ENCODE measurements around the gene KRT77. TPM values are rescaled to one million over a fixed set of nuclear protein-coding genes. Genes with fewer than 3 reads are reported as not detected.

The KRT77 gene
- polyA plus RNA-seq, 1 donor from 2014 or later: not detected

GRCh38 chr12:52675301-52675701 lies 28.0 kb downstream of the KRT77 start:
- H3K9me3 ChIP-seq (ENCODE audit: low read length): no peaks in the 10 kb centered on the region
- TF ChIP-seq MXI1 (conservative IDR thresholded peaks at IDR 0.05; ENCODE audit: poor library complexity, severe bottlenecking) (no peak), POLR2AphosphoS5 (IDR thresholded peaks at IDR 0.05) (no peak), EP300 (conservative IDR thresholded peaks at IDR 0.05; ENCODE audit: poor library complexity, severe bottlenecking) (no peak), SMC3 (conservative IDR thresholded peaks at IDR 0.05; ENCODE audit: poor library complexity) (no peak), RAD21 (conservative IDR thresholded peaks at IDR 0.05) (no peak), CTCF (IDR thresholded peaks at IDR 0.05; ENCODE audit: poor library complexity, severe bottlenecking) (no peak)
- no peak overlapping the region for H3K9ac ChIP-seq (ENCODE audit: low read length)
- no peak overlapping the region for H3K4me3 ChIP-seq (ENCODE audit: low read length)
- H3K27me3 ChIP-seq (ENCODE audit: insufficient read depth, low read depth, low read length): no peaks in the 10 kb centered on the region
- no peak overlapping the region for H3K27ac ChIP-seq (ENCODE audit: low read length)
- H3K36me3 ChIP-seq (ENCODE audit: insufficient read depth, low read length): no peaks in the 10 kb centered on the region
- H3K79me2 ChIP-seq (replicated peaks; ENCODE audit: insufficient read depth, low read length): no peaks in the 10 kb centered on the region
- no peaks in the 10 kb centered on the region for H3F3A ChIP-seq (ENCODE audit: insufficient read depth, low read length, poor library complexity, severe bottlenecking)
- H4K20me1 ChIP-seq (ENCODE audit: insufficient read depth): no peaks in the 10 kb centered on the region
- H3K9me2 ChIP-seq (ENCODE audit: insufficient read depth, low read length): no peaks in the 10 kb centered on the region
- no peak overlapping the region for H3K4me2 ChIP-seq (ENCODE audit: low read length)
- H2AFZ ChIP-seq (ENCODE audit: low read depth, low read length): no peak overlapping the region

GRCh38 chr12:52674433-52674775 lies 28.9 kb downstream of the KRT77 start:
- no peaks in the 10 kb centered on the region for H3K9me2 ChIP-seq (ENCODE audit: insufficient read depth, low read length)
- H3K27ac ChIP-seq (ENCODE audit: low read length): no peak overlapping the region
- H4K20me1 ChIP-seq (ENCODE audit: insufficient read depth): no peaks in the 10 kb centered on the region
- no peak overlapping the region for H3K9ac ChIP-seq (ENCODE audit: low read length)
- H3K27me3 ChIP-seq (ENCODE audit: insufficient read depth, low read depth, low read length): no peaks in the 10 kb centered on the region
- H3K4me3 ChIP-seq (ENCODE audit: low read length): no peak overlapping the region
- H2AFZ ChIP-seq (ENCODE audit: low read depth, low read length): no peak overlapping the region
- no peaks in the 10 kb centered on the region for H3K79me2 ChIP-seq (replicated peaks; ENCODE audit: insufficient read depth, low read length)
- H3K4me2 ChIP-seq (ENCODE audit: low read length): no peak overlapping the region
- no peaks in the 10 kb centered on the region for H3K36me3 ChIP-seq (ENCODE audit: insufficient read depth, low read length)
- H3F3A ChIP-seq (ENCODE audit: insufficient read depth, low read length, poor library complexity, severe bottlenecking): no peaks in the 10 kb centered on the region
- no peak for TF ChIP-seq SMC3 (conservative IDR thresholded peaks at IDR 0.05; ENCODE audit: poor library complexity)
- TF ChIP-seq EP300 (conservative IDR thresholded peaks at IDR 0.05; ENCODE audit: poor library complexity, severe bottlenecking): no peak
- TF ChIP-seq REST (IDR thresholded peaks at IDR 0.05; ENCODE audit: borderline replicate concordance): no peak
- no peak for TF ChIP-seq EZH2 (IDR thresholded peaks at IDR 0.05; ENCODE audit: borderline replicate concordance, insufficient read depth, low read length, poor library complexity, severe bottlenecking)
- no peak for TF ChIP-seq CTCF (IDR thresholded peaks at IDR 0.05; ENCODE audit: poor library complexity, severe bottlenecking)
- no peaks in the 10 kb centered on the region for H3K9me3 ChIP-seq (ENCODE audit: low read length)

Data from neural cell (in vitro differentiated cells).